Gastroesophageal sphincter (tissue), 3 donors: ENCODE results near the gene SH3PXD2B.

Experiments used
- EP300 ChIP-seq: sonication (generic); formaldehyde crosslinking; IDR thresholded peaks from one replicate; pipeline ENCODE4 v1.6.1; 2017; ENCODE audit warnings: antibody characterized with exemption, mild to moderate bottlenecking
- POLR2A ChIP-seq, 2 donors: fragments of 450-650 bp; IDR thresholded peaks; one replicate each; pipeline ENCODE4 v1.6.1; 2017; ENCODE audit warnings: antibody characterized with exemption in 2 of 2, mild to moderate bottlenecking in 2 of 2, moderate library complexity in 1 of 2
- POLR2AphosphoS5 ChIP-seq: sonication (generic); formaldehyde crosslinking; IDR thresholded peaks from one replicate; pipeline ENCODE4 v1.6.1; 2017; ENCODE audit warnings: antibody characterized with exemption
- TF ChIP-seq, protein P1 (sequence below), 4 experiments: fragments of 200-600 bp in 2 of 4; fragments of 450-650 bp in 2 of 4; sonication (generic) in 1 of 4; IDR thresholded peaks; one replicate each; pipeline ENCODE4 v1.5.1; 2017 to 2019; ENCODE audit warnings: antibody characterized with exemption in 4 of 4, mild to moderate bottlenecking in 2 of 4, moderate library complexity in 2 of 4

DNA sequence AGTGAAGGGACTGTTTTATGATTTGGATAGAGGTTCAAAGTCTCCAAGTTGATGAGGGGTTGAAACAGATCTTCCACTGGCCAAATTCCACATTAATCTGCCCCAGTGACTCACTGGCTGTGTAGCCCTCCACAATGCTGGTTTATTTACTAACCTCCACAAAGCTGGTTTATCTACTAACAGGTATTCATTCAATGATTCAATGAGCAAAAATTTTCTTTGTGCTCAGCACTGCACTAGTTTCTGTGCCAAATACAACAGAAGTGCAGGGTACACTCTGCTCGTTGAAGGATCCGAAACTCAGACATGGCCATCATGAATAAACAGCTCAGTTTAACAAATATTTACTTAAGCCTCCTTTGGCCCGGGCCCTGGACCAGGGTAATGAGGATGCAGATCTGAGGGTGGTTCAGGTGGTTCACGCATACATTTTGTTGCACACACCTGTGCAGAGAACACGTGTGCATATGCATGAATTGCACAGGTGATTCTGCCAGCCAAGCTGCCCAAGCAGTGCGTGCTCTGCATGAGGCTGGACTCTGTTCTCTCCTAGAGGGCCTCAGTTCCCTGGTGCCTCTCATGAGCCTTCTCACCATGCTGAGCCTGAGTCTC lies 71.0 kb downstream of the SH3PXD2B start:
- TF ChIP-seq POLR2A (IDR thresholded peaks at IDR 0.05) (no peak), POLR2AphosphoS5 (no peak), EP300 (no peak)
- TF ChIP-seq, protein P1, sequence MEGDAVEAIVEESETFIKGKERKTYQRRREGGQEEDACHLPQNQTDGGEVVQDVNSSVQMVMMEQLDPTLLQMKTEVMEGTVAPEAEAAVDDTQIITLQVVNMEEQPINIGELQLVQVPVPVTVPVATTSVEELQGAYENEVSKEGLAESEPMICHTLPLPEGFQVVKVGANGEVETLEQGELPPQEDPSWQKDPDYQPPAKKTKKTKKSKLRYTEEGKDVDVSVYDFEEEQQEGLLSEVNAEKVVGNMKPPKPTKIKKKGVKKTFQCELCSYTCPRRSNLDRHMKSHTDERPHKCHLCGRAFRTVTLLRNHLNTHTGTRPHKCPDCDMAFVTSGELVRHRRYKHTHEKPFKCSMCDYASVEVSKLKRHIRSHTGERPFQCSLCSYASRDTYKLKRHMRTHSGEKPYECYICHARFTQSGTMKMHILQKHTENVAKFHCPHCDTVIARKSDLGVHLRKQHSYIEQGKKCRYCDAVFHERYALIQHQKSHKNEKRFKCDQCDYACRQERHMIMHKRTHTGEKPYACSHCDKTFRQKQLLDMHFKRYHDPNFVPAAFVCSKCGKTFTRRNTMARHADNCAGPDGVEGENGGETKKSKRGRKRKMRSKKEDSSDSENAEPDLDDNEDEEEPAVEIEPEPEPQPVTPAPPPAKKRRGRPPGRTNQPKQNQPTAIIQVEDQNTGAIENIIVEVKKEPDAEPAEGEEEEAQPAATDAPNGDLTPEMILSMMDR (IDR thresholded peaks at IDR 0.05): no peak
